ENCODE measurements around the gene CHST9. TPM values are rescaled to one million over a fixed set of nuclear protein-coding genes. Genes with fewer than 3 reads are reported as not detected.
"Not testable (repeated sequence)": the region's sequence is repeated elsewhere in the genome, so short reads cannot be mapped to it uniquely, and the experiment has no call there.

CHST9 gene
- polyA plus RNA-seq (2012; ENCODE audit: insufficient read depth, insufficient read length, low read depth), result not detected

DNA sequence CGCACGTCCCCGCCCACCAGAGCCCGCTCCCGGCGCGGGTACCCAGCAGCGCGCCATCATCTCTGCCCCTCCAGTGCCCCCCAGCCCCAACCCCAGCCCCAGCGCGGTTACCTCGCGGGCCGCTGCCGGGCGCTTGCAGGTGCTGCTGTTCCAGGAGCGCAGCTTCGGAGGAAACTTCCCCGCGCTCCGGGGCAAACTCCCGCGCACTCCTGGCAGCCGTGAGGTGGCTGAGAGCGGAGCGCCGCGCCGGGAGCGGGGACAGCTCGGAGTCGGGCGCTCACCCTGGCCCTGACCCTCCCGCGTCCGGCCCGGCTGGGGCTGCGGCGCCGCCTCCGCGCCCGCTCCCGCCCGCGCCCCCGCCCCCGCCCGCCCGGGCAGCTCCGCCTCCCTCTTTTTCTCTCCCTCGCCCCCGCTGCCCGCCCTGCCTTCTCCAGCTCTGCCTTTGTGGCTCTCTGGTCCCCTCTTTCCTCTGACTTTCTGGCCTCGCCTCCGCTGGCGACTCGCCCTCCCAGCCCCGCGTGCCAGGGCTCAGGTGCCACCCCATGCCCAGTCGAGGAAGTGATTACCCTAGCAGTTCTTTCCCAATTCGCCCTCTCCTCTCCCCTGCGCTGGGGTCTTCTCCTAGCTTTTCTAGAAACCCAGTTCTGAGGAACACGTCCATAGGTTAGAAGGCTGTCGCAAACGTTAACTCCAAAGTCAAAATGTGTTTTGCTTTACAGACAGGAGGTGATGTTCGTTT is at the start of gene CHST9:
Gene CHST9, minus strand, starts transcription at position 284 of the 739 bp plus-strand sequence. CDS start 42,499 bp downstream, outside the sequence.
- Histone ChIP-seq H3K9me3 (no peaks in the 10 kb centered on the region), H3K4me1 (no peaks in the 10 kb centered on the region), H3K36me3 (no peaks in the 10 kb centered on the region), H3K27me3 (peaks cover 6% of the 10 kb centered on the region), H3K4me3 (ENCODE audit: low read depth, low read length) (no peak within 1 kb of the TSS)
- TF ChIP-seq CTCF (IDR thresholded peaks at IDR 0.05; ENCODE audit: low read depth, low read length), result no peak
- no peak for DNase-seq

- H3K27me3 ChIP-seq, H3K36me3 ChIP-seq, DNase-seq: not testable (repeated sequence)
Observed at GRCh38 chr18:27232355-27232754, 47.2 kb upstream of the CHST9 start.

DNA sequence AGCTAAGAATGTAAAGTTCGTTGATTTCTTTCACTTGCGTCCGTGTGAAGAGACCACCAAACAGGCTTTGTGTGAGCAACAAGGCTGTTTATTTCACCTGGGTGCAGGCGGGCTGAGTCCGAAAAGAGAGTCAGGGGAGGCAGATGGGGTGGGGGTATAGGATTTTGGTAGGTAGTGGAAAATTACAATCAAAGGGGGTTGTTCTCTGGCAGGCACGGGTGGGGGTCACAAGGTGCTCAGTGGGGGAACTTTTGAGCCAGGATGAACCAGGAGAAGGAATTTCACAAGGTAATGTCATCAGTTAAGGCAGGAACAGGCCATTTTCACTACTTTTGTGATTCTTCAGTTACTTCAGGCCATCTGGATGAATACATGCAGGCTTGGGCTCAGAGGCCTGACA is 46.6 kb upstream of the CHST9 start:
- not testable (repeated sequence) for DNase-seq; H3K4me1 ChIP-seq; H3K4me3 ChIP-seq (ENCODE audit: low read depth, low read length); H3K36me3 ChIP-seq; H3K27me3 ChIP-seq; H3K9me3 ChIP-seq

More at GRCh38 chr18:27232355-27232754, 47.2 kb upstream of the CHST9 start:
- H3K4me3 ChIP-seq (ENCODE audit: low read depth, low read length); H3K4me1 ChIP-seq; H3K9me3 ChIP-seq: not testable (repeated sequence)

GRCh38 chr18:27231221-27231620 is 46.1 kb upstream of the CHST9 start:
- H3K4me1 ChIP-seq; H3K9me3 ChIP-seq; DNase-seq; H3K4me3 ChIP-seq (ENCODE audit: low read depth, low read length); H3K27me3 ChIP-seq; H3K36me3 ChIP-seq: not testable (repeated sequence)

GRCh38 chr18:27227721-27228120 is 42.6 kb upstream of the CHST9 start:
- Histone ChIP-seq H3K9me3 (no peaks in the 10 kb centered on the region), H3K4me1 (no peaks in the 10 kb centered on the region), H3K4me3 (ENCODE audit: low read depth, low read length) (no peak overlapping the region), H3K36me3 (no peaks in the 10 kb centered on the region), H3K27me3 (no peaks in the 10 kb centered on the region)
- TF ChIP-seq CTCF (IDR thresholded peaks at IDR 0.05; ENCODE audit: low read depth, low read length), result no peak
- DNase-seq, result no peak

DNA sequence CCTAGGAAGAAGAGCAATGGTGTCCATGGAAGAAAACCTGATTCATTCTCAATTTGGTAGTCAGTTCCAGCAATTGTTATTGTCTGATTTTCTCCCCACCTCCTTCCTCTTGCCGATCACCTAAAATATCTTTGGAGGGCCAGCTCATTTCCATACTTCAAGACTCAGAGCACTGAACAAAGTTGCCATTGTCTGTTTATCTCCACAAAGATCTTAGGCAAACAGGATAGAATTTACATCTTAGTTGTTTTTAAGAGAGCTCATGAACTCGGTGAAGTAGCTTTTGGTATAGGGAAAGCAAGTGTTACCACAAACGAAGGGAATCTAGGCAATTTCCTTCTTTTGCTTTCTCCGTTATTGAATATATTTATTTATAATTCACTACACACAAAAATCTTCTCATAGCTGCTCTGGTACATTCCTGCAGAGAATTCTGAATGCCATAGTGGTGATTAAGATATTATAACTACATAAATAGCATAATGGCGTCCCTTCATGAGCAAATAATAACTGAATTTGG is 41.5 kb upstream of the CHST9 start:
- DNase-seq, result no peak
- no peaks in the 10 kb centered on the region for H3K36me3 ChIP-seq
- TF ChIP-seq CTCF (IDR thresholded peaks at IDR 0.05; ENCODE audit: low read depth, low read length), result no peak

DNA sequence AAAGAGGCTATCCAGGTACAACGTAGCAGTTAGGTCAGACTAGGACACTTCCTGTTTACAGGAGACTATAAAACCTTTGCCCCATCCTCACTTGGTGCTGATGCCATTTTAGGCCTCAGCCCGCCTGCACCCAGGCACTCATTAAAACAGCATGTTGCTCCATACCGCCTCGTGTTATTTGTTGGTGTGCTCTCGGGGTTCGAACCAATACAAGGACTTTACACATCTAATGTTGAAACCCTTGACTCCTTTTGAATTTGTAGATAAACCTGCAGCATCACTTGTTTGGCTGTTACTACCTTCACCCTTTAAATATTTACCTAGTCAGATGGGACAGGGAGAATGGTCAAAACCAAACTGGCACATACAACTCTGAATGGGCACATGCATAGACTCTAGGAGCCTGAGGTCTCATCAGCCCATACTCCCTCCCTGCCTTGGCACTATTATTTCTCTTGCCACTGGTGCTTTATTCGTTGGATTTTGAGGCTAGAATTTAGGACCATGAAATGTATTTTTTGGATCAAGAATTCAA is 40.9 kb upstream of the CHST9 start:
- Histone ChIP-seq H3K36me3 (no peaks in the 10 kb centered on the region), H3K4me3 (ENCODE audit: low read depth, low read length) (no peak overlapping the region), H3K4me1 (no peaks in the 10 kb centered on the region), H3K9me3 (no peaks in the 10 kb centered on the region), H3K27me3 (no peaks in the 10 kb centered on the region)
- no peak for TF ChIP-seq CTCF (IDR thresholded peaks at IDR 0.05; ENCODE audit: low read depth, low read length)
- no peak for DNase-seq

More for the DNA sequence above, 41.5 kb upstream of the CHST9 start:
- Histone ChIP-seq H3K9me3 (no peaks in the 10 kb centered on the region), H3K27me3 (no peaks in the 10 kb centered on the region), H3K4me3 (ENCODE audit: low read depth, low read length) (no peak overlapping the region), H3K4me1 (no peaks in the 10 kb centered on the region)

Data from BE2C (cell line).